Lower lobe of right lung (tissue), 2 donors: ENCODE results near the gene SDF4. TPM values are rescaled to one million over a fixed set of nuclear protein-coding genes. Genes with fewer than 3 reads are reported as not detected.

ENCODE experiments used
- ATAC-seq, 2 donors: fragments of 200-7000 bp; cut with Tn5 transposase; one replicate each; pipeline ENCODE4 v1.9.1; 2020 to 2022; ENCODE audit warnings: mild to moderate bottlenecking in 2 of 2, moderate library complexity in 2 of 2
- DNase-seq: peaks from one replicate; pipeline ENCODE4 v3.0.0-alpha.2; 2020
- H3K27ac ChIP-seq: fragments of 200-600 bp; one replicate; pipeline ENCODE4 v1.8.0; 2022
- H3K27me3 ChIP-seq: fragments of 200-600 bp; one replicate; pipeline ENCODE4 v1.8.0; 2022; ENCODE audit warnings: low read depth
- H3K36me3 ChIP-seq: fragments of 200-600 bp; one replicate; pipeline ENCODE4 v1.8.0; 2022; ENCODE audit warnings: mild to moderate bottlenecking
- H3K4me1 ChIP-seq: fragments of 200-600 bp; one replicate; pipeline ENCODE4 v1.8.0; 2022
- H3K4me3 ChIP-seq: fragments of 200-600 bp; one replicate; pipeline ENCODE4 v1.8.0; 2022; ENCODE audit warnings: mild to moderate bottlenecking
- H3K9me3 ChIP-seq: fragments of 200-600 bp; one replicate; pipeline ENCODE4 v1.8.0; 2022
- CTCF ChIP-seq: fragments of 200-600 bp; IDR thresholded peaks from one replicate; pipeline ENCODE4 v1.8.0; 2022; ENCODE audit warnings: antibody characterized with exemption, mild to moderate bottlenecking
- intact Hi-C: fragments of 100-400 bp; cut with DNase I; formaldehyde crosslinking; loops from one replicate; pipeline ENCODE4 v1.11.0; 2022
- total RNA-seq: library from RNA; stranded (reverse); fragmentation: NEBNext Ultra II Directional; extraction: Animal tissue kit (Norgen Biotek cat#: 25700); gene quantifications from one replicate; pipeline ENCODE4 v1.2.1, GENCODE V29; 2021
- donor health status: DM: no; HTN: yes; CAD: no; lungs with severe emphysema.

Gene SDF4
- total RNA-seq, 1 donor from 2014 or later, result 127 TPM

GRCh38 chr1:1223321-1223720 lies 8.5 kb downstream of the SDF4 start:
- TF ChIP-seq CTCF, result no peak
- Histone ChIP-seq H3K4me3 (no peak overlapping the region), H3K36me3 (peaks cover 95% of the 10 kb centered on the region), H3K27me3 (no peaks in the 10 kb centered on the region), H3K4me1 (no peaks in the 10 kb centered on the region), H3K27ac (no peak overlapping the region), H3K9me3 (no peaks in the 10 kb centered on the region)
- DNase-seq (no peak), ATAC-seq (no peak)
- intact Hi-C loops, result no loop called here

- Histone ChIP-seq H3K27ac (no peak overlapping the region), H3K4me3 (no peak overlapping the region), H3K36me3 (peaks cover 95% of the 10 kb centered on the region), H3K27me3 (no peaks in the 10 kb centered on the region), H3K9me3 (no peaks in the 10 kb centered on the region), H3K4me1 (no peaks in the 10 kb centered on the region)
- intact Hi-C loops, result no loop called here
- no peak for TF ChIP-seq CTCF
- ATAC-seq, result no peak
- DNase-seq, result no peak
Measured at GRCh38 chr1:1222575-1223225, 9.1 kb downstream of the SDF4 start.

GRCh38 chr1:1221887-1222574 lies 9.8 kb downstream of the SDF4 start:
- H3K27ac ChIP-seq, result no peak overlapping the region
- no peaks in the 10 kb centered on the region for H3K4me1 ChIP-seq
- intact Hi-C loops, result no loop called here
- TF ChIP-seq CTCF, result no peak
- ATAC-seq, result no peak
- H3K27me3 ChIP-seq, result no peaks in the 10 kb centered on the region
- no peak for DNase-seq
- no peaks in the 10 kb centered on the region for H3K9me3 ChIP-seq
- H3K36me3 ChIP-seq, result peaks cover 95% of the 10 kb centered on the region
- H3K4me3 ChIP-seq, result no peak overlapping the region

- H3K27ac ChIP-seq, result no peak overlapping the region
- peaks cover 92% of the 10 kb centered on the region for H3K36me3 ChIP-seq
- DNase-seq (no peak), ATAC-seq (no peak)
- no peaks in the 10 kb centered on the region for H3K9me3 ChIP-seq
- no peak for TF ChIP-seq CTCF
- no peak overlapping the region for H3K4me3 ChIP-seq
- H3K4me1 ChIP-seq, result no peaks in the 10 kb centered on the region
- no peaks in the 10 kb centered on the region for H3K27me3 ChIP-seq
- intact Hi-C loops, result no loop called here
Measured at GRCh38 chr1:1220197-1220596, 11.6 kb downstream of the SDF4 start.

GRCh38 chr1:1219341-1219740 lies 12.5 kb downstream of the SDF4 start:
- H3K27me3 ChIP-seq, result no peaks in the 10 kb centered on the region
- ATAC-seq, result no peak
- no peak overlapping the region for H3K4me3 ChIP-seq
- H3K4me1 ChIP-seq, result peaks cover 8% of the 10 kb centered on the region
- H3K36me3 ChIP-seq, result peaks cover 83% of the 10 kb centered on the region
- intact Hi-C loops, result no loop called here
- no peak for DNase-seq
- TF ChIP-seq CTCF, result no peak
- no peaks in the 10 kb centered on the region for H3K9me3 ChIP-seq
- no peak overlapping the region for H3K27ac ChIP-seq
